HFFc6 (cell line): ENCODE results near the gene IL16. TPM values are rescaled to one million over a fixed set of nuclear protein-coding genes. Genes with fewer than 3 reads are reported as not detected.
A peak's percentile ranks its signal among the peaks of the same experiment; 100 is the strongest.

Source experiments
- DNase-seq: peaks from one replicate; pipeline ENCODE4 v3.0.0-alpha.2; 2018
- H3K27ac Mint-ChIP-seq: 2 replicates; pipeline ENCODE4 v1.8.0; 2020; ENCODE audit warnings: mild to moderate bottlenecking, mixed read lengths
- H3K27me3 Mint-ChIP-seq: 2 replicates; pipeline ENCODE4 v1.8.0; 2021; ENCODE audit warnings: mild to moderate bottlenecking, moderate library complexity, mixed read lengths; ENCODE audit not compliant: insufficient read depth
- H3K36me3 Mint-ChIP-seq: 2 replicates; pipeline ENCODE4 v1.8.0; 2021; ENCODE audit warnings: low read depth, mixed read lengths
- H3K4me1 Mint-ChIP-seq: 2 replicates; pipeline ENCODE4 v1.8.0; 2020; ENCODE audit warnings: low read depth, mixed read lengths
- H3K4me3 Mint-ChIP-seq: 2 replicates; pipeline ENCODE4 v1.8.0; 2020; ENCODE audit warnings: mild to moderate bottlenecking, moderate library complexity, mixed read lengths
- H3K9me3 Mint-ChIP-seq: 2 replicates; pipeline ENCODE4 v1.8.0; 2020; ENCODE audit warnings: mild to moderate bottlenecking, mixed read lengths
- CTCF ChIP-seq: fragments of 200-600 bp; sonication (generic); IDR thresholded peaks from 2 replicates; pipeline ENCODE4 v1.5.0; 2021; ENCODE audit warnings: antibody characterized with exemption, mild to moderate bottlenecking
- total RNA-seq, 6 experiments: library from RNA; stranded (reverse); fragmentation: NEBNext Ultra II Directional; extraction: Animal tissue kit (Norgen Biotek cat#: 25700); gene quantifications; 2 replicates in 1 of 6; 3 replicates in 5 of 6; pipeline ENCODE4 v1.2.3, GENCODE V29; 2021

The IL16 gene
- total RNA-seq, 6 experiments from 2014 or later = not detected

GRCh38 chr15:81255958-81256320 lies 59.3 kb downstream of the IL16 start:
- no peak for TF ChIP-seq CTCF
- H3K36me3 Mint-ChIP-seq = no peaks in the 10 kb centered on the region
- H3K9me3 Mint-ChIP-seq = peaks cover 4% of the 10 kb centered on the region; the same call in 1 of the 2 replicates
- no peaks in the 10 kb centered on the region for H3K4me1 Mint-ChIP-seq
- DNase-seq = no peak
- H3K27me3 Mint-ChIP-seq = peaks cover 6% of the 10 kb centered on the region
- no peak overlapping the region for H3K4me3 Mint-ChIP-seq
- H3K27ac Mint-ChIP-seq = no peak overlapping the region

GRCh38 chr15:81256916-81257315 lies 60.2 kb downstream of the IL16 start:
- TF ChIP-seq CTCF = peak; percentile 79
- Mint-ChIP-seq H3K4me3 (no peak overlapping the region), H3K9me3 (no peaks in the 10 kb centered on the region), H3K27me3 (peaks cover 6% of the 10 kb centered on the region), H3K27ac (no peak overlapping the region), H3K4me1 (no peaks in the 10 kb centered on the region), H3K36me3 (no peaks in the 10 kb centered on the region)
- peak; percentile 53 for DNase-seq

- Mint-ChIP-seq H3K36me3 (no peaks in the 10 kb centered on the region), H3K4me3 (no peak overlapping the region), H3K27ac (no peak overlapping the region), H3K4me1 (no peaks in the 10 kb centered on the region), H3K9me3 (no peaks in the 10 kb centered on the region), H3K27me3 (peaks cover 6% of the 10 kb centered on the region; the same call in 1 of the 2 replicates)
- no peak for DNase-seq
- TF ChIP-seq CTCF = no peak
These were observed 60.8 kb downstream of the IL16 start for GRCh38 chr15:81257435-81257834.

DNA sequence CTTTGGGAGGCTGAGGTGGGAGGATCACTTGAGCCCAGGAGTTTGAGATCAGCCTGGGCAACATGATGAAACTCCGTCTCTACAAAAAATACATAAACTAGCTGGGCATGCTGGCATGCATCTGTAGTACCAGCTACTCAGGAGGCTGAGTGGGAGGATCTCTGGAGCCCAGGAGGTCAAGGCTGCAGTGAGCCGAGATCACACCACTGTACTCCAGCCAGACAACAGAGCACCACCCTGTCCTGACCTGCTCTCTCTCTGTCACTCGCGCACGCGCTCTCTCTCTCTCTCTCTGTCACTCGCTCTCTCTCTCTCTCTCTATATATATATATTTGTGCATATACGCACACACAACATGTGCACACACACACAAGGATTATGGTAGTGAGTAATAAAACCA lies 61.8 kb downstream of the IL16 start:
- H3K4me3 Mint-ChIP-seq = no peak overlapping the region
- H3K4me1 Mint-ChIP-seq = no peaks in the 10 kb centered on the region
- DNase-seq = no peak
- no peak overlapping the region for H3K27ac Mint-ChIP-seq
- no peaks in the 10 kb centered on the region for H3K9me3 Mint-ChIP-seq
- TF ChIP-seq CTCF = no peak
- H3K27me3 Mint-ChIP-seq = peaks cover 6% of the 10 kb centered on the region
- H3K36me3 Mint-ChIP-seq = no peaks in the 10 kb centered on the region

DNA sequence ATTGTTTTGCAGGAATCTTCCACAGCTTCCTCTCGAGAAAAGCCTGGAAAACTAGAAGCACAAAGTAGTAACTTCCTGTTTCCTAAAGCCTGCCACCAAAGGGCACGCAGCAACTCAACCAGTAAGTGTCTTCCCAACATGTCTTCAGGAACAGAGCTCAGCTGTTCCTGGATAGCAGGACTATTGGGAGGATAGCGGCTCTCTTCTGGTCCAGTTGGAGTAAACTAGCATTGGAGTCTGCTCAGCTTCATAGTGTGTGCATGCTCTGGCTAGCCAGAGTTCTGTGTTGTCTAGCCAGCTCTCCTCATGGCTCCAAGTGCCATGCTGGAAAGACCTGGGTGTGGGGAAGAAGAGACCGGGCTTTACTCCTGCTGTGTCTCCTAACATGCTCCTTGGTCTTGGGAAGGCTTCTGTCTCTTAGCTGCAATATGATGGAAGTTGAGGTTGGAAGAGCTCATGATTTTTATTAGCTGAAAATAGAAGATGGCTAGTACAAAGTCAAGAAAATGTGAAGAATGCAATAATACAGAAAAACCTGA lies 63.1 kb downstream of the IL16 start:
- DNase-seq = no peak
- Mint-ChIP-seq H3K4me3 (no peak overlapping the region), H3K27ac (no peak overlapping the region), H3K9me3 (no peaks in the 10 kb centered on the region), H3K36me3 (no peaks in the 10 kb centered on the region), H3K4me1 (no peaks in the 10 kb centered on the region), H3K27me3 (peaks cover 12% of the 10 kb centered on the region)
- no peak for TF ChIP-seq CTCF
